Measurements from ENCODE around the gene EFCAB9.

- no peak for TF ChIP-seq CTCF (IDR thresholded peaks at IDR 0.05; ENCODE audit: low read depth, low read length)
- TF ChIP-seq EZH2phosphoT487 (IDR thresholded peaks at IDR 0.05; ENCODE audit: low read depth): no peak
These were observed 15.7 kb downstream of the EFCAB9 start for GRCh38 chr5:172209714-172210113.

Measured in OCI-LY3 (cell line).